ENCODE data around the gene ZNF750. TPM values are rescaled to one million over a fixed set of nuclear protein-coding genes. Genes with fewer than 3 reads are reported as not detected.
A peak's percentile ranks its signal among the peaks of the same experiment; 100 is the strongest.

The ZNF750 gene
- total RNA-seq, 1 donor from 2014 or later = not detected

- Histone ChIP-seq H3K4me3 (no peak overlapping the region), H3K4me1 (peaks cover 3% of the 10 kb centered on the region), H3K79me2 (ENCODE audit: low read depth) (no peaks in the 10 kb centered on the region), H4K20me1 (ENCODE audit: low read depth) (peaks cover 5% of the 10 kb centered on the region), H3K4me2 (no peak overlapping the region), H3K9me3 (ENCODE audit: low read depth) (no peaks in the 10 kb centered on the region), H2AFZ (replicated peaks) (no peak overlapping the region), H3K9ac (no peak overlapping the region), H3F3A (ENCODE audit: low read depth) (peaks cover 6% of the 10 kb centered on the region), H3K27me3 (no peaks in the 10 kb centered on the region), H3K36me3 (no peaks in the 10 kb centered on the region), H3K27ac (no peak overlapping the region)
- peak; percentile 84 for DNase-seq (ENCODE audit: low spot score)
- Mint-ChIP-seq H3K27me3 (ENCODE audit: insufficient read depth, low read depth) (peaks cover 4% of the 10 kb centered on the region), H3K9me3 (no peaks in the 10 kb centered on the region), H3K27ac (no peak overlapping the region), H3K4me3 (peak overlapping the region; percentile 62), H3K36me3 (peaks cover 19% of the 10 kb centered on the region), H3K4me1 (peaks cover 9% of the 10 kb centered on the region)
- TF ChIP-seq CTCF (IDR thresholded peaks at IDR 0.05) (peak; percentile 95), EZH2phosphoT487 (IDR thresholded peaks at IDR 0.05) (no peak)
These were observed 57.9 kb downstream of the ZNF750 start for GRCh38 chr17:82781894-82782274.

GRCh38 chr17:82780971-82781893 lies 58.6 kb downstream of the ZNF750 start:
- H3K4me1 Mint-ChIP-seq = peaks cover 9% of the 10 kb centered on the region
- no peak overlapping the region for H3K4me2 ChIP-seq
- H3K9ac ChIP-seq = no peak overlapping the region
- no peak overlapping the region for H2AFZ ChIP-seq (replicated peaks)
- H3K4me3 ChIP-seq = no peak overlapping the region
- H3K9me3 ChIP-seq (ENCODE audit: low read depth) = no peaks in the 10 kb centered on the region
- peaks cover 3% of the 10 kb centered on the region for H3K4me1 ChIP-seq
- H3K27ac ChIP-seq = no peak overlapping the region
- no peak overlapping the region for H3K27ac Mint-ChIP-seq
- peaks cover 5% of the 10 kb centered on the region for H4K20me1 ChIP-seq (ENCODE audit: low read depth)
- no peak overlapping the region for H3K4me3 Mint-ChIP-seq
- DNase-seq (ENCODE audit: low spot score) = no peak
- TF ChIP-seq EZH2 (IDR thresholded peaks at IDR 0.05) (no peak), CTCF (IDR thresholded peaks at IDR 0.05) (no peak), EZH2phosphoT487 (IDR thresholded peaks at IDR 0.05) (no peak)
- H3F3A ChIP-seq (ENCODE audit: low read depth) = peaks cover 6% of the 10 kb centered on the region
- H3K79me2 ChIP-seq (ENCODE audit: low read depth) = no peaks in the 10 kb centered on the region
- peaks cover 4% of the 10 kb centered on the region for H3K27me3 Mint-ChIP-seq (ENCODE audit: insufficient read depth, low read depth)
- no peaks in the 10 kb centered on the region for H3K36me3 ChIP-seq
- peaks cover 20% of the 10 kb centered on the region for H3K36me3 Mint-ChIP-seq
- no peaks in the 10 kb centered on the region for H3K9me3 Mint-ChIP-seq
- no peaks in the 10 kb centered on the region for H3K27me3 ChIP-seq

- H3K27ac ChIP-seq = no peak overlapping the region
- H3K36me3 ChIP-seq = no peaks in the 10 kb centered on the region
- no peak overlapping the region for H3K4me2 ChIP-seq
- Mint-ChIP-seq H3K4me1 (peaks cover 9% of the 10 kb centered on the region), H3K4me3 (no peak overlapping the region), H3K27me3 (ENCODE audit: insufficient read depth, low read depth) (peaks cover 4% of the 10 kb centered on the region), H3K27ac (no peak overlapping the region), H3K9me3 (no peaks in the 10 kb centered on the region), H3K36me3 (peaks cover 20% of the 10 kb centered on the region)
- H3K4me1 ChIP-seq = peaks cover 3% of the 10 kb centered on the region
- no peaks in the 10 kb centered on the region for H3K9me3 ChIP-seq (ENCODE audit: low read depth)
- H4K20me1 ChIP-seq (ENCODE audit: low read depth) = peaks cover 8% of the 10 kb centered on the region
- no peak overlapping the region for H3K4me3 ChIP-seq
- no peak for TF ChIP-seq EZH2phosphoT487 (IDR thresholded peaks at IDR 0.05)
- no peak for TF ChIP-seq CTCF (IDR thresholded peaks at IDR 0.05)
- no peak for TF ChIP-seq EZH2 (IDR thresholded peaks at IDR 0.05)
- no peak overlapping the region for H3K9ac ChIP-seq
- H2AFZ ChIP-seq (replicated peaks) = no peak overlapping the region
- DNase-seq (ENCODE audit: low spot score) = no peak
- H3K27me3 ChIP-seq = no peaks in the 10 kb centered on the region
- no peaks in the 10 kb centered on the region for H3K79me2 ChIP-seq (ENCODE audit: low read depth)
- H3F3A ChIP-seq (ENCODE audit: low read depth) = peaks cover 6% of the 10 kb centered on the region
These were observed 59.6 kb downstream of the ZNF750 start for GRCh38 chr17:82780195-82780594.

All from neural progenitor cell (in vitro differentiated cells).